HCT116 (cell line): ENCODE results near the gene NEDD4L. TPM values are rescaled to one million over a fixed set of nuclear protein-coding genes. Genes with fewer than 3 reads are reported as not detected.

Experiments used
- ATAC-seq: fragments of 200-7000 bp; cut with Tn5 transposase; 2 replicates; pipeline ENCODE4 v1.9.1; 2020; ENCODE audit warnings: mild to moderate bottlenecking, moderate library complexity
- BruUV-seq: library from RNA; stranded (reverse); fragments of 400-500 nt; replicated peaks from 2 replicates; lab custom pipeline; 2021; lab: Mats Ljungman, UMichigan
- CTCF ChIA-PET: fragments of 300-600 bp; sonication (Branson Sonifier 250); formaldehyde crosslinking; loops from one replicate; lab custom pipeline; 2021; ENCODE audit warnings: antibody characterized with exemption; lab: Charles Lee
- POLR2A ChIA-PET: fragments of 300-600, 350-600 bp; sonication (Branson Sonifier 250); formaldehyde crosslinking; loops from one replicate; lab custom pipeline; 2021; ENCODE audit warnings: antibody characterized with exemption; lab: Charles Lee
- RAD21 ChIA-PET, 2 experiments: fragments of 300-600 bp; sonication (Branson Sonifier 250); formaldehyde crosslinking; loops; one replicate each; lab custom pipeline; 2023; ENCODE audit warnings: low total read pairs in 2 of 2; ENCODE audit not compliant: uncharacterized antibody in 2 of 2, unreplicated experiment in 2 of 2, low non-redundant PET in 1 of 2; lab: Charles Lee
- DNase-seq: peaks from one replicate; pipeline ENCODE4 v3.0.0-alpha.2; 2010; ENCODE audit warnings: low read depth, low spot score
- H2AFZ ChIP-seq: fragments of 200-600 bp; shearing (Covaris generic), sonication (generic); 2 replicates; pipeline ENCODE4 v1.6.1; 2017; ENCODE audit warnings: low read depth, mixed run types, mixed read lengths, antibody characterized with exemption, low read length; ENCODE audit not compliant: poor library complexity, severe bottlenecking
- H3K27ac ChIP-seq: 2 replicates; pipeline ENCODE4 v1.5.1; 2012; ENCODE audit warnings: low read depth, low read length
- H3K27me3 ChIP-seq: fragments of 200-600 bp; sonication (generic); 2 replicates; pipeline ENCODE4 v1.6.1; 2016; ENCODE audit warnings: mixed run types, low read length, mixed read lengths; ENCODE audit not compliant: insufficient read depth
- H3K36me3 ChIP-seq, 2 experiments: fragments of 200-500 bp in 1 of 2; fragments of 200-600 bp in 1 of 2; sonication (Bioruptor generic) in 1 of 2; sonication (generic) in 1 of 2; 2 replicates each; pipeline versions ENCODE4 v1.5.1 to v1.6.1; 2014 to 2016; ENCODE audit warnings: low read length in 2 of 2, inconsistent platforms in 1 of 2, mixed read lengths in 1 of 2, mixed run types in 1 of 2; ENCODE audit not compliant: insufficient read depth in 2 of 2, control insufficient read depth in 1 of 2
- H3K4me1 ChIP-seq, 2 experiments: fragments of 200-600 bp in 1 of 2; sonication (generic) in 1 of 2; 2 replicates each; pipeline versions ENCODE4 v1.5.1 to v1.6.1; 2012 to 2017; ENCODE audit warnings: low read length in 2 of 2, inconsistent platforms in 1 of 2, mild to moderate bottlenecking in 1 of 2, mixed read lengths in 1 of 2, mixed run types in 1 of 2, moderate library complexity in 1 of 2; ENCODE audit not compliant: insufficient read depth in 2 of 2, control insufficient read depth in 1 of 2
- H3K4me2 ChIP-seq: fragments of 200-600 bp; sonication (generic); 2 replicates; pipeline ENCODE4 v1.6.1; 2017; ENCODE audit warnings: mixed run types, low read length, mixed read lengths
- H3K4me3 ChIP-seq, 2 experiments: fragments of 200-600 bp in 1 of 2; sonication (generic) in 1 of 2; replicated peaks in 1 of 2; 2 replicates each; pipeline ENCODE4 v1.5.1; 2011 to 2016; ENCODE audit warnings: low read length in 2 of 2, control low read depth in 1 of 2, low read depth in 1 of 2, mild to moderate bottlenecking in 1 of 2, mixed read lengths in 1 of 2, mixed run types in 1 of 2
- H3K79me2 ChIP-seq: fragments of 200-600 bp; sonication (generic); 2 replicates; pipeline ENCODE4 v1.6.1; 2017; ENCODE audit warnings: mild to moderate bottlenecking, mixed run types, low read length, moderate library complexity, mixed read lengths; ENCODE audit not compliant: insufficient read depth
- H3K9ac ChIP-seq: fragments of 200-600 bp; sonication (generic); 2 replicates; pipeline ENCODE4 v1.6.1; 2016; ENCODE audit warnings: low read length, mixed read lengths
- H3K9me2 ChIP-seq: fragments of 200-600 bp; sonication (generic), shearing (Covaris generic); 2 replicates; pipeline ENCODE4 v1.6.1; 2017; ENCODE audit warnings: mixed run types, mild to moderate bottlenecking, moderate library complexity; ENCODE audit not compliant: insufficient read depth
- H3K9me3 ChIP-seq, 2 experiments: fragments of 200-500 bp in 1 of 2; fragments of 200-600 bp in 1 of 2; sonication (Bioruptor generic) in 1 of 2; sonication (generic) in 1 of 2; 2 replicates each; pipeline ENCODE4 v1.6.1; 2014 to 2017; ENCODE audit warnings: low read length in 2 of 2, mixed read lengths in 2 of 2, inconsistent platforms in 1 of 2, low read depth in 1 of 2, mild to moderate bottlenecking in 1 of 2, mixed run types in 1 of 2, moderate library complexity in 1 of 2; ENCODE audit not compliant: control insufficient read depth in 1 of 2, insufficient read depth in 1 of 2
- H4K20me1 ChIP-seq: fragments of 200-600 bp; sonication (generic), shearing (Covaris generic); 2 replicates; pipeline ENCODE4 v1.6.1; 2017; ENCODE audit warnings: mixed run types, mild to moderate bottlenecking, moderate library complexity; ENCODE audit not compliant: insufficient read depth
- CBX3 ChIP-seq: IDR thresholded peaks from 2 replicates; pipeline ENCODE4 v1.6.1; 2012; ENCODE audit warnings: low read depth
- EZH2 ChIP-seq: fragments of 200-600 bp; sonication (generic); IDR thresholded peaks from 2 replicates; pipeline ENCODE4 v1.6.1; 2017; ENCODE audit warnings: antibody characterized with exemption, mixed run types
- FOSL1 ChIP-seq: IDR thresholded peaks from 2 replicates; pipeline ENCODE4 v1.6.1; 2012; ENCODE audit warnings: low read depth
- ZFX ChIP-seq: fragments of 450-650 bp; IDR thresholded peaks from 2 replicates; pipeline ENCODE4 v1.6.1; 2017
- intact Hi-C: fragments of 100-400 bp; cut with micrococcal nuclease; formaldehyde crosslinking; loops from 2 replicates; pipeline ENCODE4 v1.10.0; 2022
- total RNA-seq: library from RNA; stranded (reverse); gene quantifications from one replicate; pipeline ENCODE4 v1.2.1, GENCODE V29; 2021; ENCODE audit not compliant: unreplicated experiment
- TF ChIP-seq, protein P1 (sequence below): IDR thresholded peaks from 2 replicates; pipeline ENCODE4 v1.6.1; 2012

The NEDD4L gene
- total RNA-seq, 1 experiment from 2014 or later = 41.5 TPM

DNA sequence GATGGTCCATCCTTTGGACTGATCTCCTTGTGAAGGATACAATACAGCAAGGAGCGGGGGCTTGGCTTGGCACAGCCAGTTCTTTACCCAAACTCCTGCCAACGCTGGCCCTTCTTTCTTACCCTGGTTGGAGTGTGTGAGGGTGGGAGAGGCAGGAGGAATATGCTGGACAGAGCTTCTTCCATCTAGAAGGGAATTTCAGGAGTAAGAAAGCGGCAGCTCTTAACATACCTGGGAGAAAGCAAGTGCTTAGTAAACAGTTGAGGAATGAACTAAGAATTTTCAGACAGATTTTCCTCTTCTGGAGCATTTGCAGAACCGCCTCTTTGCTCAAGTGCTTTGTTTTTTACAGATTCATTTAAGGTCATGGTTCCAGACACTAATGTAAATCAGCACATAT is 72.8 kb downstream of the NEDD4L start:
- ATAC-seq = no peak
- POLR2A ChIA-PET = no interaction called here

DNA sequence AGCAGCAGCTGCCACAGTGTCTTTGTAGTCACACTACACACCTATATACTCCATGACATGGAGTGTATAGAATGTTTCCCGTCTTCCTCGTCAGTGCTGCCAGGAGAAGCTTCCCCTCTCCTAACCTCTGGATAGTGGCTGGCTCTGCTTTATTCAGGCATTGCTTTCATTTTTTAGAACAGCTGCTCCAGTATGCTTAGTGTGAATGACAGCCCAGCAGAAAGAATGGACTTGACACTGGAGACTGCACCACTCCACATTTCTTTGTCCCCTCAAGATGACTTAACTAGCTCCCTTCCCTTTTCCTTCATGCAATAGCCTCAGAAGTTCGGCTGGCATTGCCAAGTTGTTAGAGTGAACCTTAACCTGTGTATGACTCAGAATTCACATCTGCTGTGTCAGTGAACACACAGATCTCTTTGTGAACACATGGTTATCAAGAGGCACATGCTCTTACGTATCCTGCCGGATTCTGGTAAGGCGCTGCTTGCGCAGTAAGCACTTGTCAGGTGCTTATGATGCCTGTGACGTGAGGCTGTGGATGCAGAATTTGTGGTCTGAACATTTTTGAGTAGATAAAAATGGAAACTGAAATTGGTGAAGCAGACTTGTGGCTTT is 73.9 kb downstream of the NEDD4L start:
- Histone ChIP-seq H3K27ac (no peak overlapping the region), H3K9me3 (no peaks in the 10 kb centered on the region), H3K4me2 (peak overlapping the region; percentile 52), H3K36me3 (no peaks in the 10 kb centered on the region), H4K20me1 (no peaks in the 10 kb centered on the region), H3K9me2 (no peaks in the 10 kb centered on the region), H2AFZ (no peak overlapping the region), H3K79me2 (no peaks in the 10 kb centered on the region), H3K27me3 (no peaks in the 10 kb centered on the region), H3K4me1 (peaks cover 12 to 16% of the 10 kb centered on the region in 2 experiments), H3K9ac (no peak overlapping the region), H3K4me3 (no peak overlapping the region)
- peak; percentile 57 for ATAC-seq
- ChIA-PET CTCF (interaction anchor here (0.6 to 3.6 kb wide), 6 partner anchors 9 to 236 kb away, joined by 3 to 15 read pairs (median 5); partner anchors contain the start of gene NEDD4L), POLR2A (no interaction called here), RAD21 (interaction anchor here in 1 of 2 experiments (0.8 kb wide), 1 partner anchor 159 kb away, joined by 3 read pairs; no protein-coding TSS in a partner anchor)
- no TSS peak for BruUV-seq
- TF ChIP-seq, protein P1, sequence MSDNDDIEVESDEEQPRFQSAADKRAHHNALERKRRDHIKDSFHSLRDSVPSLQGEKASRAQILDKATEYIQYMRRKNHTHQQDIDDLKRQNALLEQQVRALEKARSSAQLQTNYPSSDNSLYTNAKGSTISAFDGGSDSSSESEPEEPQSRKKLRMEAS = peak; percentile 62
- peak; percentile 37; the same call in 1 of the 2 replicates for TF ChIP-seq FOSL1
- no peak for TF ChIP-seq CBX3
- no peak for TF ChIP-seq ZFX
- DNase-seq = peak; percentile 34
- intact Hi-C loops = no loop called here

More for the DNA sequence above, 72.8 kb downstream of the NEDD4L start:
- no peak overlapping the region for H3K4me3 ChIP-seq
- TF ChIP-seq EZH2 (no peak), FOSL1 (no peak)
- H3K36me3 ChIP-seq = no peaks in the 10 kb centered on the region
- H3K4me2 ChIP-seq = no peak overlapping the region
- no peaks in the 10 kb centered on the region for H4K20me1 ChIP-seq
- H3K9me3 ChIP-seq = no peaks in the 10 kb centered on the region
- no peak overlapping the region for H3K27ac ChIP-seq
- no TSS peak for BruUV-seq
- no peak for DNase-seq
- H3K9me2 ChIP-seq = no peaks in the 10 kb centered on the region
- H2AFZ ChIP-seq = no peak overlapping the region
- intact Hi-C loops = no loop called here
- H3K79me2 ChIP-seq = no peaks in the 10 kb centered on the region
- H3K27me3 ChIP-seq = no peaks in the 10 kb centered on the region
- ChIA-PET RAD21 (no interaction called here), CTCF (interaction anchor here (1.1 to 2.3 kb wide), 3 partner anchors 19 to 235 kb away, joined by 4 to 10 read pairs (median 7); no protein-coding TSS in a partner anchor)
- no peak overlapping the region for H3K9ac ChIP-seq
- H3K4me1 ChIP-seq = peaks cover 12 to 16% of the 10 kb centered on the region in 2 experiments
